IPS-20b (cell line): ENCODE data around the gene CSDE1.

ENCODE experiments used
- H3K27ac ChIP-seq: one replicate; pipeline ENCODE4 v1.5.1; 2013; ENCODE audit warnings: low read length
- H3K27me3 ChIP-seq: 2 replicates; pipeline ENCODE4 v1.6.1; 2013; ENCODE audit warnings: mild to moderate bottlenecking, low read length, inconsistent platforms; ENCODE audit not compliant: insufficient read depth
- H3K36me3 ChIP-seq: 2 replicates; pipeline ENCODE4 v1.6.1; 2013; ENCODE audit warnings: low read depth, mild to moderate bottlenecking, inconsistent platforms, low read length, moderate library complexity; ENCODE audit not compliant: insufficient read depth
- H3K4me1 ChIP-seq: 2 replicates; pipeline ENCODE4 v1.6.1; 2013; ENCODE audit warnings: mild to moderate bottlenecking, control low read depth, inconsistent platforms, low read length, moderate library complexity; ENCODE audit not compliant: insufficient read depth
- H3K4me3 ChIP-seq: 2 replicates; pipeline ENCODE4 v1.5.1; 2013; ENCODE audit warnings: mild to moderate bottlenecking, low read length, inconsistent platforms
- H3K9ac ChIP-seq: 2 replicates; pipeline ENCODE4 v1.6.1; 2013; ENCODE audit warnings: low read depth, mild to moderate bottlenecking, inconsistent platforms, low read length, moderate library complexity
- H3K9me3 ChIP-seq: 2 replicates; pipeline ENCODE4 v1.6.1; 2013; ENCODE audit warnings: mild to moderate bottlenecking, low read depth, low read length, inconsistent platforms; ENCODE audit not compliant: insufficient read depth

The CSDE1 gene

DNA sequence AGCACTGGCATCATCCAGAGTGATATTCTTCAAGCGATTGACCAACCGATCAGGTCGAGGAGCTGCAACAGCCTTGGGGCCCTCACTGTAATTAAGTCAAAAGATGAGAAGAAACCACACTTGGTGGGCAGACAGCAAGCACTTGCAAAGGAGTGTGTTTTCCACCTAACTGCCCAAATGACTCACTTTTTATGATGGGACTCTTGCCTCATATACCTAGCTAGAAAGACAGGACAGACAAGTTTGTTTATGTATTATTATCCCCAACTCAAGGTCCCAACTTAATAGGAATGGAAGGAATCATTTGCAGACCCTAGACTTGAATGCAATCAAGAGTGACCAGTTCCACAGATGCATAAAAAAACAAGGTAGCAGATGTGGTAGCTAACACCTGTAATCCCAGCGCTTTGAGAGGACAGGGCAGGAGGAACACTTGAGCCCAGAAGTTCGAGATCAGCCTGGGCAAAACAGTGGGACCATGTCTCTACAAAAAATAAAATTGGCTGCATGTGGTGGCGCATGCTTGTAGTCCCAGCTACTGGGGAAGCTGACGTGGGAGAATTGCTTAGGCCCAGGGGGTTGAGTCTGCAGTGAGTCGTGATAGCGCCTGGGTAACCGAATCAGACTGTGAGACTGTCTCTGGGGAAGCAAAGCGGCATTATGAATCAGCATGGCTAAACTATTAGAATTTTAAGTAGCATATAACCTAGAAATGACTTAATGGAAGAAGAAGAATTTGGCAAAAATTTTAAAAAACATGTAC, 38.9 kb downstream of the CSDE1 start:
- peaks cover 6% of the 10 kb centered on the region for H3K4me1 ChIP-seq
- no peak overlapping the region for H3K4me3 ChIP-seq
- no peak overlapping the region for H3K9ac ChIP-seq
- peaks cover 78% of the 10 kb centered on the region for H3K36me3 ChIP-seq
- no peaks in the 10 kb centered on the region for H3K9me3 ChIP-seq
- H3K27me3 ChIP-seq = no peaks in the 10 kb centered on the region
- H3K27ac ChIP-seq = no peak overlapping the region

DNA sequence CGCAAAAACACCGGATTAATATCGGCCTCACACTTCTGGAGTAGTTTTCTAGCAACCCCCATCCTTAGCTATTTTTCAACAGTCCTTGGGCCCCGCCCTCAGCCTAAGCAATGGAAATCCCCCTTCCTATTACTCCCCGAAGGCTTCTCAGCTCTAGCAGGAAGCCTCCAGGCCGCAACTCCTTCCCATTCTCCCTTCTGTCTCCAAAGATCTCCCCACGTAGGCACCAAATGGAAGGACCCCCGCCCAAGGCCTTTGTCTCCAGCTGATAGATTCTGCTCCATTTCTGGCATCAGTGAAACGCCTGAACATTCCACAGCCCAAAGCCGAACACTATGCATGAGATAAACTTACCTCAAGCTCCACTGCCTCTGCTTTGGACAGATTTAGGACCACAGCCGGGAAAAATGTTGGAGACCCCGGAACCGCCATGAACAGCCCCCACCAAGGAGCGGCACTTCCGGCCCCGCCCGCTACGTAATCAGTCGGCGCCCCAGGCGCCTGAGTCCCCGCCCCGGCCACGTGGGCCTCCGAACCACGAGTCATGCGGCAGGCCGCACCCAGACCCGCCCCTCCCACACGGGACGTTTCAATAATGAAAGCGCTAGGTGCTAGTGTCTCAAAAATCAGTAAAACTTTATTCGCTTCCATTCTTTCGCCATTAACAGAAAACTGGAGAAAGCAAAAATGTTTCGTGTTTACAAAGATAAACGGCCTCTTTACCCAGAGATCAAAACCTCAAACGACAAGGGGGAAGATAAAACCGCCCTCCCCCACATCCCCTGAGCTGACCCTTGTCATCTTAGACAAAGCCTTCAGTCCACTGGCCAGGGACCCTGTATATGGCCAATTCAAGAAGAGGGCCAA, 41.2 kb downstream of the CSDE1 start, which contains the start of gene NRAS:
TSS of gene NRAS (minus strand) at position 468 of the 867 bp plus-strand sequence. CDS start 611 bp downstream, outside the sequence.
- H3K9ac ChIP-seq = peak within 1 kb of the TSS; percentile 99
- peaks cover 78% of the 10 kb centered on the region for H3K36me3 ChIP-seq
- no peaks in the 10 kb centered on the region for H3K9me3 ChIP-seq
- H3K27ac ChIP-seq = peak within 1 kb of the TSS; percentile 91
- peaks cover 6% of the 10 kb centered on the region for H3K4me1 ChIP-seq
- no peaks in the 10 kb centered on the region for H3K27me3 ChIP-seq
- H3K4me3 ChIP-seq = peak within 1 kb of the TSS; percentile 97

DNA sequence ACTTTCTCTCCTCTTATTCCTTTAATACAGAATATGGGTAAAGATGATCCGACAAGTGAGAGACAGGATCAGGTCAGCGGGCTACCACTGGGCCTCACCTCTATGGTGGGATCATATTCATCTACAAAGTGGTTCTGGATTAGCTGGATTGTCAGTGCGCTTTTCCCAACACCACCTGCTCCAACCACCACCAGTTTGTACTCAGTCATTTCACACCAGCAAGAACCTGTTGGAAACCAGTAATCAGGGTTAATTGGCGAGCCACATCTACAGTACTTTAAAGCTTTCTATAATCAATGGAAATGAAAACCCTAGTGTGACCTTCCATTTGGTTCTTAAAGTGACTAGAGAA, 41.9 kb downstream of the CSDE1 start:
- H3K27me3 ChIP-seq = no peaks in the 10 kb centered on the region
- peak overlapping the region; percentile 99 for H3K9ac ChIP-seq
- H3K9me3 ChIP-seq = no peaks in the 10 kb centered on the region
- H3K4me3 ChIP-seq = peak overlapping the region; percentile 97
- peak overlapping the region; percentile 91 for H3K27ac ChIP-seq
- H3K4me1 ChIP-seq = peaks cover 6% of the 10 kb centered on the region
- peaks cover 76% of the 10 kb centered on the region for H3K36me3 ChIP-seq

GRCh38 chr1:114712977-114713376, 44.8 kb downstream of the CSDE1 start:
- no peak overlapping the region for H3K4me3 ChIP-seq
- H3K27me3 ChIP-seq = no peaks in the 10 kb centered on the region
- peaks cover 72% of the 10 kb centered on the region for H3K36me3 ChIP-seq
- no peak overlapping the region for H3K9ac ChIP-seq
- peaks cover 6% of the 10 kb centered on the region for H3K4me1 ChIP-seq
- no peaks in the 10 kb centered on the region for H3K9me3 ChIP-seq
- H3K27ac ChIP-seq = no peak overlapping the region

DNA sequence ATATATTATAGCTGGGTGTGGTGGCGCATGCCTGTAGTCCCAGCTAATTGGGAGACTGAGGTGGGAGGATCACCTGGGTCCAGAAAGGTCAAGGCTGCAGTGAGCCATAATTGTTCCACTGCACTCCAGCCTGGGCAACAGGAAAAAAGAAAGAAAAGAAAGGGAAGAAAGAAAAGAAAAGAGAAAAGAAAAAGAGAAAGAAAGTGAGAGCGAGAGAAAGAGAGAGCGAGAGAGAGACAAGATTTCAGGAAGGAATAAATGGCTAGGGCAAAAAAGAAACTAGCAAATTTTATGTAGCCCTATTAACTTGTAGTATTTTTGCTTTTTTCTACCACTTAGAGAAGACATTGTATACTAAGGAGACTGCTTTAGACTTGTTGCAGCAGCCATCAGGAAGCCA, 47.4 kb downstream of the CSDE1 start:
- Histone ChIP-seq H3K27me3 (no peaks in the 10 kb centered on the region), H3K9me3 (no peaks in the 10 kb centered on the region), H3K4me3 (no peak overlapping the region), H3K27ac (no peak overlapping the region), H3K9ac (no peak overlapping the region), H3K4me1 (peaks cover under 1% of the 10 kb centered on the region; the same call in 1 of the 2 replicates), H3K36me3 (peaks cover 85% of the 10 kb centered on the region)

DNA sequence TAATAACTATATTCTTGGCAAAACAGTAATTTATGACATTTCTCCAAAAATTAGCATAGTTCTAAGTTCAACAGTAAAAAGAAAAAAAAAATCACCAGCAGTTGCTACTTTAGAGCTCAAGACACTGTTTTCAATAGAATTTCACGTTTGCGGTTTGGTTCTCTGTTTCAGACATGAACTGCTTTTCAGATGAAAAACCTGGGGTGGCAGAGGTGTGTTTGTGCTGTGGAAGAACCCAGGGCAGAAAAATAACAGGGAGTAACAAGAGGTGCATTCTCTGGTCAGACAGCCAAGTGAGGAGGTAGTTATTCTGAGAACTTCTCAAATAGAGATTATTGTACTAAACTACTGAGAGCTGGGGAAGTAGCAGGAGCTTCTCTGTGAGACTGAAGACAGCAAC, 50.2 kb downstream of the CSDE1 start:
- H3K27me3 ChIP-seq = no peaks in the 10 kb centered on the region
- no peak overlapping the region for H3K27ac ChIP-seq
- no peaks in the 10 kb centered on the region for H3K9me3 ChIP-seq
- no peak overlapping the region for H3K9ac ChIP-seq
- peaks cover 64% of the 10 kb centered on the region for H3K36me3 ChIP-seq
- no peak overlapping the region for H3K4me3 ChIP-seq
- no peaks in the 10 kb centered on the region for H3K4me1 ChIP-seq

DNA sequence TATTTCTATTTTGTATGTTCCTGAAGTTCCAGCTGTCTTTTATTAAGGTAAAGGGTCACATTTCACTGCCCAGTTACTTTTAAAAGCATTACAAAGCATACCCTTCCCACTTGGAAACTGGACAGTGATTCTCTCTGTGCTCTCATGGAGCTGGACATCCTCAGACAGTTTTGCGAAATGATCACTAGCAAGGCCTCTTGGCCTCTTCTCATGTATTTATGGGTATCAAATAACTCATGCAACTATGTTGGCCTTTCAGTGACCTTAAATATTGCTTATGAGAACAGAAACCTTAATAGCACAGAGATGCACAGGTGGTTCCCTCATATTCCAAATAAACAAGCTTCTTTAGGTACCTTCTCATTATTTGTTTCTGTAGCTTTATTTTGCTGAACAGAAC, 54.5 kb downstream of the CSDE1 start:
- no peaks in the 10 kb centered on the region for H3K27me3 ChIP-seq
- H3K27ac ChIP-seq = no peak overlapping the region
- no peaks in the 10 kb centered on the region for H3K9me3 ChIP-seq
- H3K9ac ChIP-seq = no peak overlapping the region
- H3K4me1 ChIP-seq = no peaks in the 10 kb centered on the region
- no peak overlapping the region for H3K4me3 ChIP-seq
- H3K36me3 ChIP-seq = peaks cover 27% of the 10 kb centered on the region

- Histone ChIP-seq H3K36me3 (peaks cover 22% of the 10 kb centered on the region), H3K9me3 (no peaks in the 10 kb centered on the region), H3K27me3 (no peaks in the 10 kb centered on the region), H3K27ac (no peak overlapping the region), H3K4me1 (no peaks in the 10 kb centered on the region), H3K9ac (no peak overlapping the region), H3K4me3 (no peak overlapping the region)
Observed at GRCh38 chr1:114702737-114703136, 55.0 kb downstream of the CSDE1 start.

DNA sequence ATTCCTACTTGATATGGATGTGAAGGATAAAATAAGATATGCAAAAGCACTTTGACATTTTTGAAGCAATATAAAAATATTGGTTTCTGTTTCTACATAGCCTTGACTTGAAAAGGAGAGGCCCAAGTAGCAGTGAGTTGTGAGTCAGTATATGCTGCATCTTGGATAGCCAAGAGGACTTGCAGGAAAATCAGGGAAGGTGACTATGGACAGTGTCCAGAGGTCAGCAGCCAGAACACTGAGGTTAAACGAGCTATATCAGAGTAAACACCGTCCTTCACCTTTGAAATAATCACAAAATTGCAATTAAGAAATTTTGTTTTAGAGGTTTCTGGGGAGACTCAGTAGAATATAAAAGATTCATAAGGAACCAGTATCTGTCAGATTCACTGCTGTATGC, 55.9 kb downstream of the CSDE1 start:
- no peaks in the 10 kb centered on the region for H3K27me3 ChIP-seq
- H3K9ac ChIP-seq = no peak overlapping the region
- no peaks in the 10 kb centered on the region for H3K4me1 ChIP-seq
- H3K4me3 ChIP-seq = no peak overlapping the region
- peaks cover 14% of the 10 kb centered on the region for H3K36me3 ChIP-seq
- no peak overlapping the region for H3K27ac ChIP-seq
- no peaks in the 10 kb centered on the region for H3K9me3 ChIP-seq

DNA sequence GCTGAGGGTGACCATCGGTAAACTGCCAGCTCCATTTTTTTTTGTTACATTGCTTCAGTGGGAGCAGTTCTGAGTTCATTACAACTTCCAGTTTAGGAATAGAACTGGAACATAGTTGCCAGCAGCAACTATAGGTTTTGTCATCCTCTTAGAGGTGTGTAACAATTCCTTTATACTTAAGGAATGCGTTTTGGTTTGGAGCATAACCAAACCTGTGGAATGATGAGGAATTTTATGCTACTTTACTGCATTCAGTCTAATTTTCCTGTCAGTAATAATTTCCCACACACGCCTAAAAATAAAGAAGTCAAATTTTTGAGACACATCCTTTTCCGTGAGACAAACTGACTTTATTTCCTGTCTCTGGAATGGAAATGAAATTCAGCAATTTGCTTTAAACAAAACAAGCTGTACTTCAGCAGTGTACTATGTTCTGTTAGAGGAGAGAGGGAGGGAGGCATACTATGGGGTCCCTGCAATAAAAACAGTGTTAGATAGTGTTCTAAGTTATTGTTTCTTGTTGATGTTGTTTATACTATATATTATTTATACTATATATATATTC, 57.7 kb downstream of the CSDE1 start:
- Histone ChIP-seq H3K36me3 (no peaks in the 10 kb centered on the region), H3K27me3 (no peaks in the 10 kb centered on the region), H3K9me3 (no peaks in the 10 kb centered on the region), H3K4me3 (no peak overlapping the region), H3K27ac (no peak overlapping the region), H3K9ac (no peak overlapping the region), H3K4me1 (no peaks in the 10 kb centered on the region)

- H3K4me1 ChIP-seq = no peaks in the 10 kb centered on the region
- no peak overlapping the region for H3K4me3 ChIP-seq
- no peaks in the 10 kb centered on the region for H3K36me3 ChIP-seq
- no peak overlapping the region for H3K27ac ChIP-seq
- no peaks in the 10 kb centered on the region for H3K9me3 ChIP-seq
- no peak overlapping the region for H3K9ac ChIP-seq
- H3K27me3 ChIP-seq = no peaks in the 10 kb centered on the region
Observed at GRCh38 chr1:114696810-114697209, 61.0 kb downstream of the CSDE1 start.
